ENCODE results near the gene RDH12.

- TF ChIP-seq BMI1 (IDR thresholded peaks at IDR 0.05; ENCODE audit: low read length) (no peak), FOS (IDR thresholded peaks at IDR 0.05; ENCODE audit: extremely low read depth, insufficient read length) (no peak), ERF (CRISPR knock-in tag; IDR thresholded peaks at IDR 0.05) (no peak), ZNF121 (CRISPR knock-in tag; conservative IDR thresholded peaks at IDR 0.05) (no peak), ZBTB7A (IDR thresholded peaks at IDR 0.05; ENCODE audit: borderline replicate concordance, control insufficient read depth, low read depth, low read length) (no peak), CBX8 (IDR thresholded peaks at IDR 0.05; ENCODE audit: borderline replicate concordance, extremely low read depth, low read depth, low read length, poor library complexity, severe bottlenecking) (no peak), ARID3B (CRISPR knock-in tag; IDR thresholded peaks at IDR 0.05; ENCODE audit: borderline replicate concordance) (no peak), TCFL5 (CRISPR knock-in tag; conservative IDR thresholded peaks at IDR 0.05) (no peak), ATF3 (IDR thresholded peaks at IDR 0.05) (peak; percentile 91), ATF3 (CRISPR knock-in tag; conservative IDR thresholded peaks at IDR 0.05) (0 out of 2 replicates have a peak, but pooled peaks have one; percentile 52), JUN (IDR thresholded peaks at IDR 0.05; ENCODE audit: borderline replicate concordance, low read depth, low read length) (peak; percentile 54; the same call in 1 of the 2 replicates), JUN (CRISPR knock-in tag; IDR thresholded peaks at IDR 0.05; ENCODE audit: borderline replicate concordance) (no peak), ARID1B (IDR thresholded peaks at IDR 0.05) (peak; percentile 30; the same call in 1 of the 2 replicates)
These were observed 37.2 kb downstream of the RDH12 start for GRCh38 chr14:67738740-67739504.

Data from K562 (cell line).